ENCODE data around the gene YY1. TPM values are rescaled to one million over a fixed set of nuclear protein-coding genes. Genes with fewer than 3 reads are reported as not detected.

YY1 gene
- total RNA-seq, 2 donors from 2014 or later = 44.4 to 60.7 TPM

DNA sequence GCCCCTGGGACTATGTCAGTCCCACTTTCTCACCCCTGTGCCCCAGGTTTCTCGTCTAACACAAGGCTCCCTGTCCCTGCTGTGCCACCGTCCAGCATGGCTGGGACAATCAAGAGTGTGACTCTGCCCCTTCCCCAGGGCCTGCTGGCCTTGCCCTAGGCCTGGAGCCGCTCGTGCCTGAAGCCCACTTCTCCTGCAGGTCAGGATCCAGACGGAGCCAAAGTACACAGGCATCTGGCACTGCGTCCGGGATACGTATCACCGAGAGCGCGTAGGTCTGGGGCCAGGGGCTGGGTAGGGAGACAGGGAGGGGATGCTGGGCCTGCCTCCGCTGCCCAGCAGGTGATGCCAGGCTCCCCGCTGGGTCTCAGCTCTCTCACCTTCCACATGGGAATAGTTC is 87.0 kb downstream of the YY1 start:
- DNase-seq (ENCODE audit: low spot score) = no peak
- Histone ChIP-seq H3K27ac (no peak overlapping the region), H3K9me3 (no peaks in the 10 kb centered on the region), H3K27me3 (replicated peaks; ENCODE audit: insufficient read depth) (no peaks in the 10 kb centered on the region), H3K4me3 (no peak overlapping the region), H3K4me1 (replicated peaks) (no peaks in the 10 kb centered on the region), H3K36me3 (no peaks in the 10 kb centered on the region)
- intact Hi-C loops (cut with DNase I) = no loop called here
- TF ChIP-seq POLR2A (IDR thresholded peaks at IDR 0.05) = no peak
- TF ChIP-seq, protein P1, sequence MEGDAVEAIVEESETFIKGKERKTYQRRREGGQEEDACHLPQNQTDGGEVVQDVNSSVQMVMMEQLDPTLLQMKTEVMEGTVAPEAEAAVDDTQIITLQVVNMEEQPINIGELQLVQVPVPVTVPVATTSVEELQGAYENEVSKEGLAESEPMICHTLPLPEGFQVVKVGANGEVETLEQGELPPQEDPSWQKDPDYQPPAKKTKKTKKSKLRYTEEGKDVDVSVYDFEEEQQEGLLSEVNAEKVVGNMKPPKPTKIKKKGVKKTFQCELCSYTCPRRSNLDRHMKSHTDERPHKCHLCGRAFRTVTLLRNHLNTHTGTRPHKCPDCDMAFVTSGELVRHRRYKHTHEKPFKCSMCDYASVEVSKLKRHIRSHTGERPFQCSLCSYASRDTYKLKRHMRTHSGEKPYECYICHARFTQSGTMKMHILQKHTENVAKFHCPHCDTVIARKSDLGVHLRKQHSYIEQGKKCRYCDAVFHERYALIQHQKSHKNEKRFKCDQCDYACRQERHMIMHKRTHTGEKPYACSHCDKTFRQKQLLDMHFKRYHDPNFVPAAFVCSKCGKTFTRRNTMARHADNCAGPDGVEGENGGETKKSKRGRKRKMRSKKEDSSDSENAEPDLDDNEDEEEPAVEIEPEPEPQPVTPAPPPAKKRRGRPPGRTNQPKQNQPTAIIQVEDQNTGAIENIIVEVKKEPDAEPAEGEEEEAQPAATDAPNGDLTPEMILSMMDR (IDR thresholded peaks at IDR 0.05) = no peak
- TF ChIP-seq POLR2AphosphoS5 (IDR thresholded peaks at IDR 0.05) = no peak
- WGBS = 65% methylated on average over 13 of the region's 13 CpGs

DNA sequence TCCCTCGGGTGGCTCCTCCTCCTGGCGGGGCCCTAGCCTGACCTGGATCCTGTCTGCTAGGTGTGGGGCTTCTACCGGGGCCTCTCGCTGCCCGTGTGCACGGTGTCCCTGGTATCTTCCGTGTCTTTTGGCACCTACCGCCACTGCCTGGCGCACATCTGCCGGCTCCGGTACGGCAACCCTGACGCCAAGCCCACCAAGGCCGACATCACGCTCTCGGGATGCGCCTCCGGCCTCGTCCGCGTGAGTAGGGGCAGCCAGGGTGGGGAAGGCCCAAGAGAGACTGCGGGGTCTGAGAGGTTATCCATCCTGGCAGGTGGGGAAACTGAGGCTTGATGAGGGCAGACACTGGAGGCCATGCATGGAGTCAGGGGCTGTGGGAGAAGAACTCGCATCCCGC is 88.2 kb downstream of the YY1 start:
- Histone ChIP-seq H3K27me3 (replicated peaks; ENCODE audit: insufficient read depth) (no peaks in the 10 kb centered on the region), H3K4me1 (replicated peaks) (no peaks in the 10 kb centered on the region), H3K27ac (no peak overlapping the region), H3K9me3 (no peaks in the 10 kb centered on the region), H3K4me3 (no peak overlapping the region), H3K36me3 (no peaks in the 10 kb centered on the region)
- no peak for DNase-seq (ENCODE audit: low spot score)
- TF ChIP-seq POLR2AphosphoS5 (IDR thresholded peaks at IDR 0.05) = no peak
- TF ChIP-seq, protein P1 (IDR thresholded peaks at IDR 0.05) = no peak
- TF ChIP-seq POLR2A (IDR thresholded peaks at IDR 0.05) = no peak
- intact Hi-C loops (cut with DNase I) = no loop called here
- over 99% methylated on average over 14 of the region's 24 CpGs for WGBS

DNA sequence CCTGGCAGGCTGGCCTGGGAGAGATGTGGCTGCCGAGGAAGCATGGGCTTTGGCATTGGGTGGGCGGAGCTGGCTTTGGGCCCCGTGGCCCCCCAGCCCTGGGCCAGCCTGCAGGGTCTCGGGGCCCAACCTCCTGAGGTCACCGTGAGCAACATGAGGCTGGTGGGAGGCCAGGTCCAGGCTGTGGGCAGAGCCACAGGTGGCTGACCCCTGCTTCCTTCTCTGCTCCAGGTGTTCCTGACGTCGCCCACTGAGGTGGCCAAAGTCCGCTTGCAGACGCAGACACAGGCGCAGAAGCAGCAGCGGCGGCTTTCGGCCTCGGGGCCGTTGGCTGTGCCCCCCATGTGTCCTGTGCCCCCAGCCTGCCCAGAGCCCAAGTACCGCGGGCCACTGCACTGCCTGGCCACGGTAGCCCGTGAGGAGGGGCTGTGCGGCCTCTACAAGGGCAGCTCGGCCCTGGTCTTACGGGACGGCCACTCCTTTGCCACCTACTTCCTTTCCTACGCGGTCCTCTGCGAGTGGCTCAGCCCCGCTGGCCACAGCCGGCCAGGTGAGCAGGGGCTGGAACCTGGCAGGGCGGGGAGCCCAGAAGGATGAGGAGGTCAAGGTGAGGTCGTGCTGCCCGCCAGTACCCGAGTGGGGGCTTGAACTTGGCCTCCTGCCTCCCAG is 89.7 kb downstream of the YY1 start:
- H3K9me3 ChIP-seq = no peaks in the 10 kb centered on the region
- DNase-seq (ENCODE audit: low spot score) = no peak
- H3K4me3 ChIP-seq = no peak overlapping the region
- H3K27me3 ChIP-seq (replicated peaks; ENCODE audit: insufficient read depth) = no peaks in the 10 kb centered on the region
- no peaks in the 10 kb centered on the region for H3K4me1 ChIP-seq (replicated peaks)
- H3K36me3 ChIP-seq = no peaks in the 10 kb centered on the region
- no peak for TF ChIP-seq POLR2AphosphoS5 (IDR thresholded peaks at IDR 0.05)
- TF ChIP-seq POLR2A (IDR thresholded peaks at IDR 0.05) = no peak
- TF ChIP-seq, protein P1 (IDR thresholded peaks at IDR 0.05) = no peak
- WGBS = 90% methylated on average over 28 of the region's 32 CpGs
- intact Hi-C loops (cut with DNase I) = no loop called here
- H3K27ac ChIP-seq = no peak overlapping the region

DNA sequence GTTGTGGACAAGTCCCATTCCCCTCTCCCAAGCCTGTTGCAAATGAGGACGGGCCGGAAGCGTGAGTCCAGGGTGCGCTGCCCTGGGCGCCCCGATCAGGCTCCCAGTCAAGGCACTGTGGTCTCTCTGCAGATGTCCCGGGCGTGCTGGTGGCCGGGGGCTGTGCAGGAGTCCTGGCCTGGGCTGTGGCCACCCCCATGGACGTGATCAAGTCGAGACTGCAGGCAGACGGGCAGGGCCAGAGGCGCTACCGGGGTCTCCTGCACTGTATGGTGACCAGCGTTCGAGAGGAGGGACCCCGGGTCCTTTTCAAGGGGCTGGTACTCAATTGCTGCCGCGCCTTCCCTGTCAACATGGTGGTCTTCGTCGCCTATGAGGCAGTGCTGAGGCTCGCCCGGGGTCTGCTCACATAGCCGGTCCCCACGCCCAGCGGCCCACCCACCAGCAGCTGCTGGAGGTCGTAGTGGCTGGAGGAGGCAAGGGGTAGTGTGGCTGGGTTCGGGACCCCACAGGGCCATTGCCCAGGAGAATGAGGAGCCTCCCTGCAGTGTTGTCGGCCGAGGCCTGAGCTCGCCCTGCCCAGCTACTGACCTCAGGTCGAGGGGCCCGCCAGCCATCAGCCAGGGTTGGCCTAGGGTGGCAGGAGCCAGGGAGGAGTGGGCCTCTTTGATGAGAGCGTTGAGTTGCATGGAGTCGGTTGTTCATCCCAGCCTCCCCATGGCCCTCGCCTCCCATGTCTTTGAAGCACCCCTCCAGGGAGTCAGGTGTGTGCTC is 90.5 kb downstream of the YY1 start:
- WGBS = 88% methylated on average over 36 of the region's 36 CpGs
- intact Hi-C loops (cut with DNase I) = no loop called here
- DNase-seq (ENCODE audit: low spot score) = no peak
- H3K27ac ChIP-seq = no peak overlapping the region
- no peak overlapping the region for H3K4me3 ChIP-seq
- TF ChIP-seq POLR2AphosphoS5 (IDR thresholded peaks at IDR 0.05) (no peak), POLR2A (IDR thresholded peaks at IDR 0.05) (no peak)
- TF ChIP-seq, protein P1 (IDR thresholded peaks at IDR 0.05) = no peak
- H3K36me3 ChIP-seq = no peaks in the 10 kb centered on the region
- H3K9me3 ChIP-seq = no peaks in the 10 kb centered on the region
- H3K27me3 ChIP-seq (replicated peaks; ENCODE audit: insufficient read depth) = no peaks in the 10 kb centered on the region
- H3K4me1 ChIP-seq (replicated peaks) = no peaks in the 10 kb centered on the region

DNA sequence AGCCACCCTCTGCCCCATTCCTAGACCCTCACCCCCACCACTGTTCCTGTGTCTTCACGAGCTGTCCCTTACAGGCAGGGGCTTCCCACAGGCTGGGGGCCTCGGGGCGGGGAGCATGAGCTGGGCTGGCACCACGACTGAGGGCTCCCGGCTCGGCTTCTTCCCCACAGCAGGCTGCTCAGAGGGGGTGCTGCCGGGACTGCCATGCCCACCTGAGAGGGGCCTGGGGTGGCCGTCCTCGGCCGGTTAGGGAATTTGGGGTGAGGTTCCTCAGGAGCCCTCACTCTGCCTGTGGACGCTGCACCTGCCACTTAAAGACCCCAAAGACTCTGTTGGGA is 91.0 kb downstream of the YY1 start:
- 87% methylated on average over 11 of the region's 11 CpGs for WGBS
- H3K4me1 ChIP-seq (replicated peaks) = no peaks in the 10 kb centered on the region
- no peak overlapping the region for H3K4me3 ChIP-seq
- no peaks in the 10 kb centered on the region for H3K27me3 ChIP-seq (replicated peaks; ENCODE audit: insufficient read depth)
- no peaks in the 10 kb centered on the region for H3K9me3 ChIP-seq
- intact Hi-C loops (cut with DNase I) = no loop called here
- no peak overlapping the region for H3K27ac ChIP-seq
- DNase-seq (ENCODE audit: low spot score) = no peak
- H3K36me3 ChIP-seq = no peaks in the 10 kb centered on the region
- no peak for TF ChIP-seq POLR2A (IDR thresholded peaks at IDR 0.05)
- TF ChIP-seq, protein P1 (IDR thresholded peaks at IDR 0.05) = no peak
- no peak for TF ChIP-seq POLR2AphosphoS5 (IDR thresholded peaks at IDR 0.05)
